Activated naive CD8-positive, alpha-beta T cell treated with anti-CD3 and anti-CD28 coated beads, Interleukin-2, amount 10 ng/mL, durations not matched to agents 7 days and 5 days (primary cell): ENCODE data around the gene DOP1A. TPM values are rescaled to one million over a fixed set of nuclear protein-coding genes. Genes with fewer than 3 reads are reported as not detected.

Experiments used
- ATAC-seq: fragments of 150-1000 bp; cut with Tn5 transposase; one replicate; pipeline ENCODE4 v1.10.0; 2021; ENCODE audit warnings: low read depth, moderate library complexity
- POLR2A ChIA-PET: fragments of 350-600 bp; sonication (Branson Sonifier 250); formaldehyde crosslinking; loops from one replicate; lab custom pipeline; 2021; ENCODE audit warnings: antibody characterized with exemption; lab: Charles Lee
- DNase-seq: peaks from one replicate; pipeline ENCODE4 v3.0.0; 2021
- H3K27ac Mint-ChIP-seq: one replicate; pipeline ENCODE4 v1.8.0; 2022; ENCODE audit warnings: mild to moderate bottlenecking, mixed read lengths
- H3K27me3 Mint-ChIP-seq: one replicate; pipeline ENCODE4 v1.8.0; 2022; ENCODE audit warnings: mild to moderate bottlenecking, moderate library complexity, mixed read lengths
- H3K36me3 Mint-ChIP-seq: one replicate; pipeline ENCODE4 v1.8.0; 2021; ENCODE audit warnings: mild to moderate bottlenecking, mixed read lengths
- H3K4me1 Mint-ChIP-seq: one replicate; pipeline ENCODE4 v1.8.0; 2021; ENCODE audit warnings: mixed read lengths
- H3K4me3 Mint-ChIP-seq: one replicate; pipeline ENCODE4 v1.8.0; 2022; ENCODE audit warnings: mild to moderate bottlenecking, moderate library complexity, mixed read lengths
- H3K9me3 Mint-ChIP-seq: one replicate; pipeline ENCODE4 v1.8.0; 2021; ENCODE audit warnings: mixed read lengths
- total RNA-seq, 2 experiments: library from RNA; stranded (reverse); gene quantifications; one replicate each; pipeline ENCODE4 v1.2.3, GENCODE V29; 2021

Gene DOP1A
- total RNA-seq, 2 experiments from 2014 or later: 26.2 to 26.6 TPM

DNA sequence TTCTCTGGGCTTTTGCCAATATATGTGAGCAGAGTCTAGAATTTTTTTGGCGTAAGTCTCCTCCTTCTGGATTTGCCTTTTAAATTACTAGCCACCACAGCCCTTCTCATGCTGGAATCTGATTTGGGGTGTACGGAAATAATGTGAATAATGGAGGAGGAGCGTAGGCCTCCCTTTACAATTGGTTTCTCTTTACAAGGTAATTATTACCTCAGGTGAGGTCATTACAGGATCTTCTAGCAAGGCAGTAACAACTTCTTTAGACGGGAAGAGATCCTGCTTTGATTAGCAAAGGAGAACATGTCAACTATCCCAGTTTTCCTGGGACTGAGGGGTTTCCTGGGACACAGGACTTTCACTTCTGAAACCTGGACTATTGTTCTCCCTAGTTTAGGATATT lies 134.6 kb downstream of the DOP1A start:
- H3K4me1 Mint-ChIP-seq: no peaks in the 10 kb centered on the region

DNA sequence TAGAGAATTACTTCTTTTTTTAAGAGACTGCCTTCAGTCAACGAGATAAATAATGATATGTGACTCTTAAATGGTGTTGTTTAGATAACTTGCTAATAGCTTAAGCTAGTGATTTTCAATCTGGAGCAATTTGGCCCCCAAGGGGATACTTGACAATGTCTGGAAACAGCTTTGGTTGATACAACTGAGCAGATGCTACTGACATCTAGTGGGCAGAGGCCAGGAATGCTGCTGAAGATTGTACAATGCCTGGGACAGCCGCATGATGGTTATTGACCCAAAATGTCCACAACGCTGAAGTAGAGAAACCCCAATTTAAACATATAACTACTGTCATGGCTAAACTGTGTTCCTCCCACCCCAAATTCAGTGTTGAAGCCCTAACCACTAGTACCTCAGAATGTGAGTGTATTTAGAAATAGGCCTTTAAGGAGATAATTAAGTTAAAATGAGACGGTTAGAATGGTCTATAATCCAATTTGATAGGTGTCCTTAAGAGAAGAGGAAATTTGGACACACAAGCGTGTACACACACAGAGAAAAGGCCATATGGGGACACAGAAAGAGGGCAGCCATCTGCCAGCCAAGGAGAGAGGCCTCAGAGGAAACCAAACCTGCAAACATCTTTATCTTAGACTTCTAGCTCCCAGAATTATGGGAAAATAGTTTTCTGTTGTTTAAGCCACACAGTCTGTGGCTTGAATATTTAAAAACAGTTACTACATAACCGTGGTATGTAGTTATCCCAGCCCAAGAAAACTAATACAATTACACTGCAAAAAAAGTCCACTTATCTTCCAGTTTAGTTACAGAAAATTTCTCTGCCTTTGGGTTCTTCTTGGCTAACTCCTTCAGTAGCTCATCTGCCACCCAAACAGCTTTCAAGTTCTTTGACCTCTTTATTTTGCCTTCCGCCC lies 147.9 kb downstream of the DOP1A start:
- H3K9me3 Mint-ChIP-seq: no peaks in the 10 kb centered on the region
- H3K27me3 Mint-ChIP-seq: peaks cover 26% of the 10 kb centered on the region
- peak; percentile 35 for DNase-seq
- no peak overlapping the region for H3K4me3 Mint-ChIP-seq
- no peaks in the 10 kb centered on the region for H3K4me1 Mint-ChIP-seq
- POLR2A ChIA-PET: interaction anchor here (0.7 to 1.0 kb wide), 2 partner anchors 148 to 150 kb away, joined by 3 to 7 read pairs; partner anchors contain the start of genes DOP1A and UBE3D
- no peaks in the 10 kb centered on the region for H3K36me3 Mint-ChIP-seq
- H3K27ac Mint-ChIP-seq: no peak overlapping the region
- ATAC-seq: peak; percentile 97

More for the DNA sequence above, 134.6 kb downstream of the DOP1A start:
- Mint-ChIP-seq H3K27ac (no peak overlapping the region), H3K36me3 (no peaks in the 10 kb centered on the region), H3K9me3 (no peaks in the 10 kb centered on the region), H3K4me3 (no peak overlapping the region), H3K27me3 (peaks cover 2% of the 10 kb centered on the region)
- ATAC-seq (no peak), DNase-seq (no peak)
- POLR2A ChIA-PET: no interaction called here

GRCh38 chr6:83216806-83217205 lies 149.3 kb downstream of the DOP1A start:
- no peaks in the 10 kb centered on the region for H3K4me1 Mint-ChIP-seq
- H3K36me3 Mint-ChIP-seq: no peaks in the 10 kb centered on the region
- H3K9me3 Mint-ChIP-seq: no peaks in the 10 kb centered on the region
- DNase-seq (no peak), ATAC-seq (no peak)
- POLR2A ChIA-PET: no interaction called here
- peaks cover 13% of the 10 kb centered on the region for H3K27me3 Mint-ChIP-seq
- no peak overlapping the region for H3K4me3 Mint-ChIP-seq
- H3K27ac Mint-ChIP-seq: no peak overlapping the region

Other genes starting within 250 kb of the DOP1A start
- 1 to 10 TPM; 4.4 to 4.7 TPM for gene UBE3D, start 1.8 kb upstream of the DOP1A start, total RNA-seq
- gene PGM3, start 125.6 kb downstream of the DOP1A start, total RNA-seq: 10 to 100 TPM; 13.0 to 22.4 TPM
- gene RWDD2A, start 125.7 kb downstream of the DOP1A start, total RNA-seq: 1 to 10 TPM; 2.2 TPM